Testis (tissue), 3 donors: Measurements from ENCODE around the gene STK35. TPM values are rescaled to one million over a fixed set of nuclear protein-coding genes. Genes with fewer than 3 reads are reported as not detected.

Experiments
- DNase-seq: peaks from one replicate; pipeline ENCODE4 v3.0.0-alpha.2; 2019
- H3K27ac ChIP-seq, 2 donors: fragments of 200-600 bp; sonication (generic); one replicate each; pipeline ENCODE4 v1.5.1; 2019
- H3K27me3 ChIP-seq: fragments of 200-600 bp; sonication (generic); one replicate; pipeline ENCODE4 v1.5.1; 2019
- H3K36me3 ChIP-seq: fragments of 200-600 bp; sonication (generic); one replicate; pipeline ENCODE4 v1.5.1; 2017; ENCODE audit warnings: low read depth; ENCODE audit errors: missing control alignments
- H3K4me1 ChIP-seq: fragments of 200-600 bp; sonication (generic); one replicate; pipeline ENCODE4 v1.5.1; 2019
- H3K4me3 ChIP-seq, 2 donors: fragments of 200-600 bp; sonication (generic); one replicate each; pipeline ENCODE4 v1.5.1; 2017 to 2019
- H3K9me3 ChIP-seq: fragments of 200-600 bp; sonication (generic); one replicate; pipeline ENCODE4 v1.5.1; 2017
- CTCF ChIP-seq, 3 experiments: fragments of 450-650 bp in 2 of 3; fragments of 200-600 bp in 1 of 3; sonication (generic) in 1 of 3; IDR thresholded peaks; one replicate each; pipeline ENCODE4 v1.5.1; 2016 to 2019; ENCODE audit warnings: antibody characterized with exemption in 3 of 3, mild to moderate bottlenecking in 2 of 3, moderate library complexity in 1 of 3
- POLR2A ChIP-seq: fragments of 450-650 bp; IDR thresholded peaks from one replicate; pipeline ENCODE4 v1.6.1; 2017; ENCODE audit warnings: antibody characterized with exemption, mild to moderate bottlenecking, moderate library complexity
- WGBS, 2 donors: methylation state at CpG; one replicate each; pipeline ENCODE4 v1.1.5; 2018; 5-methylcytosine and 5-hydroxymethylcytosine counted together
- intact Hi-C: fragments of 100-400 bp; cut with DNase I; formaldehyde crosslinking; loops from one replicate; pipeline ENCODE4 v1.15.1; 2023; ENCODE audit warnings: low total_unique reads
- polyA plus RNA-seq: library from polyadenylated mRNA; stranded (reverse); fragments of 350-450 nt; fragmentation: Illumina TruSeq; extraction: RNeasy Lipid Tissue Mini Kit (QIAGEN cat#74804); gene quantifications from one replicate; pipeline ENCODE4 v1.2.3, GENCODE V29; 2014; ENCODE audit warnings: low read depth, low replicate concordance; ENCODE audit not compliant: insufficient read depth
- total RNA-seq, 2 donors: library from RNA; depleted of rRNA; stranded (reverse); fragments of >200 nt; gene quantifications; one replicate each; pipeline ENCODE4 v1.2.3, GENCODE V29; 2016

Gene STK35
- total and polyA plus RNA-seq, 3 donors from 2014 or later: 46.3 to 82.8 (median 73.0) TPM

- intact Hi-C loops: no loop called here
- DNase-seq: peak; percentile 87
- H3K4me3 ChIP-seq: no peak overlapping the region
- H3K27me3 ChIP-seq: no peaks in the 10 kb centered on the region
- WGBS, 2 donors: 15 to 19% methylated on average over 14 to 17 of the region's 17 CpGs
- H3K27ac ChIP-seq: no peak overlapping the region
- peaks cover 10% of the 10 kb centered on the region for H3K4me1 ChIP-seq
- no peaks in the 10 kb centered on the region for H3K36me3 ChIP-seq
- TF ChIP-seq CTCF (IDR thresholded peaks at IDR 0.05) (peak; percentile 80 to 92 (median 88)), POLR2A (no peak)
- H3K9me3 ChIP-seq: no peaks in the 10 kb centered on the region
Observed at GRCh38 chr20:2172305-2173175, 70.9 kb downstream of the STK35 start.

GRCh38 chr20:2173186-2173585 lies 71.6 kb downstream of the STK35 start:
- no peak for TF ChIP-seq CTCF (IDR thresholded peaks at IDR 0.05)
- no peak for TF ChIP-seq POLR2A
- no peak overlapping the region for H3K27ac ChIP-seq
- no peaks in the 10 kb centered on the region for H3K9me3 ChIP-seq
- H3K27me3 ChIP-seq: no peaks in the 10 kb centered on the region
- H3K4me1 ChIP-seq: peaks cover 10% of the 10 kb centered on the region
- no peaks in the 10 kb centered on the region for H3K36me3 ChIP-seq
- no peak overlapping the region for H3K4me3 ChIP-seq
- 46 to 62% methylated on average over 6 of the region's 6 CpGs for WGBS, 2 donors
- DNase-seq: no peak
- intact Hi-C loops: no loop called here

GRCh38 chr20:2174067-2174466 lies 72.4 kb downstream of the STK35 start:
- Histone ChIP-seq H3K36me3 (no peaks in the 10 kb centered on the region), H3K27me3 (no peaks in the 10 kb centered on the region)
- DNase-seq: no peak

GRCh38 chr20:2176946-2177345 lies 75.3 kb downstream of the STK35 start:
- 33 to 45% methylated on average over 9 of the region's 9 CpGs for WGBS, 2 donors
- DNase-seq: no peak
- no peak overlapping the region for H3K27ac ChIP-seq
- no peaks in the 10 kb centered on the region for H3K27me3 ChIP-seq
- no peaks in the 10 kb centered on the region for H3K9me3 ChIP-seq
- TF ChIP-seq POLR2A (no peak), CTCF (IDR thresholded peaks at IDR 0.05) (no peak)
- H3K4me3 ChIP-seq: no peak overlapping the region
- intact Hi-C loops: no loop called here
- peaks cover 10% of the 10 kb centered on the region for H3K4me1 ChIP-seq
- H3K36me3 ChIP-seq: no peaks in the 10 kb centered on the region

More at GRCh38 chr20:2174067-2174466, 72.4 kb downstream of the STK35 start:
- H3K27ac ChIP-seq: no peak overlapping the region
- TF ChIP-seq POLR2A: no peak
- no peak for TF ChIP-seq CTCF (IDR thresholded peaks at IDR 0.05)
- peaks cover 10% of the 10 kb centered on the region for H3K4me1 ChIP-seq
- intact Hi-C loops: no loop called here
- no peak overlapping the region for H3K4me3 ChIP-seq
- no peaks in the 10 kb centered on the region for H3K9me3 ChIP-seq
- 100% methylated on average over 3 of the region's 3 CpGs; no CpG with 5 or more reads in 1 of the 2 donors for WGBS, 2 donors
